HG03565 (cell line): ENCODE data around the gene RIF1.

Experiments used
- ATAC-seq: cut with Tn5 transposase; IDR thresholded peaks from one replicate; pipeline ENCODE4 v1.9.1; 2021; ENCODE audit warnings: mild to moderate bottlenecking, moderate library complexity; ENCODE audit not compliant: unreplicated experiment

RIF1 gene

GRCh38 chr2:151520976-151521375 lies 111.3 kb downstream of the RIF1 start:
- ATAC-seq = no peak

- ATAC-seq = no peak
Observed at GRCh38 chr2:151522556-151522955, 112.9 kb downstream of the RIF1 start.

- no peak for ATAC-seq
Observed at GRCh38 chr2:151523850-151524249, 114.1 kb downstream of the RIF1 start.

- ATAC-seq = no peak
Observed at GRCh38 chr2:151525821-151526373, 116.2 kb downstream of the RIF1 start.

- no peak for ATAC-seq
Observed at GRCh38 chr2:151526572-151527090, 116.9 kb downstream of the RIF1 start.
